Endothelial cell of umbilical vein (primary cell): ENCODE measurements around the gene ZNHIT2. TPM values are rescaled to one million over a fixed set of nuclear protein-coding genes. Genes with fewer than 3 reads are reported as not detected.

Source experiments
- BruUV-seq: library from RNA; stranded (reverse); fragments of 400-500 nt; replicated peaks from 2 replicates; lab custom pipeline; 2021; lab: Mats Ljungman, UMichigan
- CTCF ChIA-PET: fragments of 300-600, 350-600 bp; sonication (Branson Sonifier 250); formaldehyde crosslinking; loops from one replicate; lab custom pipeline; 2021; ENCODE audit warnings: antibody characterized with exemption, inconsistent platforms; lab: Charles Lee
- POLR2A ChIA-PET: fragments of 300-600, 350-600 bp; sonication (Branson Sonifier 250); formaldehyde crosslinking; loops from one replicate; lab custom pipeline; 2021; ENCODE audit warnings: antibody characterized with exemption, inconsistent platforms; lab: Charles Lee
- DNase-seq: peaks from one replicate; pipeline ENCODE4 v3.0.0-alpha.2; 2011; ENCODE audit warnings: low read depth, low spot score
- FAIRE-seq: peaks from 2 replicates; lab custom pipeline; 2011; peaks lifted over from hg19 to GRCh38; lab: Jason Lieb, UNC
- H2AFZ ChIP-seq: 2 replicates; pipeline ENCODE4 v1.6.0; 2012; ENCODE audit warnings: low read depth, low read length, control low read depth, inconsistent platforms
- H3K27ac ChIP-seq: 2 replicates; pipeline ENCODE4 v1.5.1; 2011; ENCODE audit warnings: low read depth, mild to moderate bottlenecking, control low read depth, low read length, moderate library complexity; ENCODE audit not compliant: insufficient read depth
- H3K27me3 ChIP-seq, 2 experiments: 2 replicates each; pipeline versions ENCODE4 v1.6.0 to v1.6.1; 2011; ENCODE audit warnings: low read length in 2 of 2, mixed read lengths in 1 of 2; ENCODE audit not compliant: control insufficient read depth in 2 of 2, insufficient read depth in 2 of 2
- H3K36me3 ChIP-seq, 2 experiments: 2 replicates in 1 of 2; 3 replicates in 1 of 2; pipeline ENCODE4 v1.5.1; 2011; ENCODE audit warnings: low read length in 2 of 2, mild to moderate bottlenecking in 1 of 2, moderate library complexity in 1 of 2; ENCODE audit not compliant: control insufficient read depth in 2 of 2, insufficient read depth in 2 of 2; ENCODE audit errors: extremely low read depth in 1 of 2
- H3K4me1 ChIP-seq: 3 replicates; pipeline ENCODE4 v1.5.1; 2011; ENCODE audit warnings: mild to moderate bottlenecking, low read length; ENCODE audit not compliant: control insufficient read depth, insufficient read depth; ENCODE audit errors: extremely low read depth
- H3K4me2 ChIP-seq: 2 replicates; pipeline ENCODE4 v1.6.1; 2011; ENCODE audit warnings: low read length, control low read depth, mixed read lengths; ENCODE audit not compliant: insufficient read depth
- H3K4me3 ChIP-seq, 3 experiments: fragments of 200-600 bp in 1 of 3; sonication (generic), shearing (Covaris generic) in 1 of 3; replicated peaks in 1 of 3; 2 replicates each; pipeline ENCODE4 v1.5.1; 2011 to 2016; ENCODE audit warnings: control low read depth in 3 of 3, low read length in 3 of 3, mild to moderate bottlenecking in 2 of 3, inconsistent platforms in 1 of 3, low read depth in 1 of 3, moderate library complexity in 1 of 3; ENCODE audit not compliant: insufficient read depth in 1 of 3
- H3K79me2 ChIP-seq: 2 replicates; pipeline ENCODE4 v1.6.0; 2012; ENCODE audit warnings: low read length, inconsistent platforms; ENCODE audit not compliant: control insufficient read depth, insufficient read depth
- H3K9ac ChIP-seq: replicated peaks from 2 replicates; pipeline ENCODE3; 2011; ENCODE audit warnings: low read length, control low read depth; ENCODE audit not compliant: insufficient read depth; ENCODE audit errors: extremely low read depth
- H3K9me1 ChIP-seq: replicated peaks from 3 replicates; pipeline ENCODE4 v1.6.0; 2011; ENCODE audit warnings: mild to moderate bottlenecking, low read length; ENCODE audit not compliant: control insufficient read depth, insufficient read depth; ENCODE audit errors: extremely low read depth
- H3K9me3 ChIP-seq: replicated peaks from 2 replicates; pipeline ENCODE4 v1.5.1; 2012; ENCODE audit warnings: low read length, inconsistent platforms; ENCODE audit not compliant: control insufficient read depth, insufficient read depth
- H4K20me1 ChIP-seq: replicated peaks from 2 replicates; pipeline ENCODE3; 2011; ENCODE audit warnings: mild to moderate bottlenecking, low read length; ENCODE audit not compliant: control insufficient read depth, insufficient read depth; ENCODE audit errors: extremely low read depth
- EZH2 ChIP-seq: IDR thresholded peaks from 2 replicates; pipeline ENCODE4 v1.6.1; 2012; ENCODE audit warnings: borderline replicate concordance, low read depth, mild to moderate bottlenecking, moderate library complexity, low read length, inconsistent platforms; ENCODE audit not compliant: severe bottlenecking
- FOS ChIP-seq: IDR thresholded peaks from 2 replicates; pipeline ENCODE4 v1.6.1; 2011; ENCODE audit warnings: mild to moderate bottlenecking, low read length, moderate library complexity, borderline replicate concordance; ENCODE audit not compliant: insufficient read depth
- GATA2 ChIP-seq: IDR thresholded peaks from 2 replicates; pipeline ENCODE4 v1.7.0; 2011; ENCODE audit warnings: low read depth, mild to moderate bottlenecking, moderate library complexity, mixed read lengths, low read length; ENCODE audit not compliant: insufficient read length, insufficient read depth
- JUN ChIP-seq: IDR thresholded peaks from 2 replicates; pipeline ENCODE4 v1.6.1; 2011; ENCODE audit warnings: borderline replicate concordance, low read depth; ENCODE audit not compliant: insufficient read length, insufficient read depth
- MAX ChIP-seq: IDR thresholded peaks from 2 replicates; pipeline ENCODE4 v1.6.1; 2011; ENCODE audit not compliant: insufficient read depth, insufficient read length
- MYC ChIP-seq: IDR thresholded peaks from one replicate; pipeline ENCODE4 v1.6.1; 2011; ENCODE audit warnings: mild to moderate bottlenecking, low read depth, low read length
- POLR2A ChIP-seq: IDR thresholded peaks from 2 replicates; pipeline ENCODE4 v1.6.1; 2012; ENCODE audit warnings: low read depth, mild to moderate bottlenecking, control low read depth, low read length
- POLR2AphosphoS5 ChIP-seq: IDR thresholded peaks from 2 replicates; pipeline ENCODE4 v1.6.1; 2012; ENCODE audit warnings: low read depth, mild to moderate bottlenecking, control low read depth, low read length, moderate library complexity; ENCODE audit not compliant: insufficient read depth
- dilution Hi-C: fragments of 300-500 bp; cut with MboI; formaldehyde crosslinking; loops from one replicate; pipeline ENCODE4 v1.15.0; 2019; ENCODE audit warnings: low sequenced_read_pairs; ENCODE audit not compliant: extremely low pct_ligation_motif_present
- intact Hi-C: fragments of 100-400 bp; cut with micrococcal nuclease; formaldehyde crosslinking; loops from one replicate; pipeline ENCODE4 v1.10.0; 2022
- polyA plus RNA-seq, 4 experiments: library from polyadenylated mRNA; depleted of rRNA in 3 of 4; stranded (reverse) in 3 of 4; unstranded in 1 of 4; fragments of >200 nt; gene quantifications; 2 replicates each; pipeline versions ENCODE4 v1.2.1 to v1.2.3, GENCODE V29; 2011 to 2012; ENCODE audit warnings: missing spikeins in 1 of 4
- total RNA-seq: library from RNA; stranded (reverse); gene quantifications from 2 replicates; pipeline ENCODE4 v1.2.3, GENCODE V29; 2021
- TF ChIP-seq, protein P1 (sequence below), 2 donors: IDR thresholded peaks; 1 replicate in 1 of 2; 2 replicates in 1 of 2; pipeline ENCODE4 v1.5.1; 2011; ENCODE audit warnings: low read length in 2 of 2, mild to moderate bottlenecking in 2 of 2, moderate library complexity in 2 of 2, control low read depth in 1 of 2, inconsistent platforms in 1 of 2, low read depth in 1 of 2; ENCODE audit not compliant: insufficient read depth in 1 of 2; ENCODE audit errors: extremely low read depth in 1 of 2

Gene ZNHIT2
- total and polyA plus RNA-seq, 2 donors (not counting 3 experiments of a cell fraction or from before 2014, with no cell fraction given): 7.1 to 9.0 TPM

- ChIA-PET CTCF (no interaction called here), POLR2A (interaction anchor here (0.6 to 0.7 kb wide), 2 partner anchors 14 to 190 kb away, joined by 3 to 4 read pairs; partner anchors contain the start of genes NAALADL1 and POLA2)
- Histone ChIP-seq H3K9me3 (no peaks in the 10 kb centered on the region), H3K27ac (no peak overlapping the region), H3K9me1 (no peaks in the 10 kb centered on the region), H3K36me3 (no peaks in the 10 kb centered on the region), H3K79me2 (no peaks in the 10 kb centered on the region), H3K4me1 (no peaks in the 10 kb centered on the region), H3K9ac (no peak overlapping the region), H3K27me3 (no peaks in the 10 kb centered on the region), H4K20me1 (no peaks in the 10 kb centered on the region), H2AFZ (no peak overlapping the region), H3K4me3 (no peak overlapping the region), H3K4me2 (no peak overlapping the region)
- dilution Hi-C loops: no loop called here
- DNase-seq: no peak
- no peak for FAIRE-seq
- TF ChIP-seq FOS (no peak), GATA2 (no peak), MYC (no peak), JUN (no peak), POLR2AphosphoS5 (no peak), EZH2 (no peak), POLR2A (no peak), MAX (no peak)
- TF ChIP-seq, protein P1, sequence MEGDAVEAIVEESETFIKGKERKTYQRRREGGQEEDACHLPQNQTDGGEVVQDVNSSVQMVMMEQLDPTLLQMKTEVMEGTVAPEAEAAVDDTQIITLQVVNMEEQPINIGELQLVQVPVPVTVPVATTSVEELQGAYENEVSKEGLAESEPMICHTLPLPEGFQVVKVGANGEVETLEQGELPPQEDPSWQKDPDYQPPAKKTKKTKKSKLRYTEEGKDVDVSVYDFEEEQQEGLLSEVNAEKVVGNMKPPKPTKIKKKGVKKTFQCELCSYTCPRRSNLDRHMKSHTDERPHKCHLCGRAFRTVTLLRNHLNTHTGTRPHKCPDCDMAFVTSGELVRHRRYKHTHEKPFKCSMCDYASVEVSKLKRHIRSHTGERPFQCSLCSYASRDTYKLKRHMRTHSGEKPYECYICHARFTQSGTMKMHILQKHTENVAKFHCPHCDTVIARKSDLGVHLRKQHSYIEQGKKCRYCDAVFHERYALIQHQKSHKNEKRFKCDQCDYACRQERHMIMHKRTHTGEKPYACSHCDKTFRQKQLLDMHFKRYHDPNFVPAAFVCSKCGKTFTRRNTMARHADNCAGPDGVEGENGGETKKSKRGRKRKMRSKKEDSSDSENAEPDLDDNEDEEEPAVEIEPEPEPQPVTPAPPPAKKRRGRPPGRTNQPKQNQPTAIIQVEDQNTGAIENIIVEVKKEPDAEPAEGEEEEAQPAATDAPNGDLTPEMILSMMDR (IDR thresholded peaks at IDR 0.05; ENCODE audit: extremely low read depth in 1 of 2, insufficient read depth in 1 of 2, low read depth in 1 of 2, low read length in 2 of 2): no peak
- intact Hi-C loops: no loop called here
- BruUV-seq: no TSS peak
Observed at GRCh38 chr11:65071907-65072630, 45.4 kb downstream of the ZNHIT2 start.
